GM19452 (cell line): ENCODE data around the gene GPT2.

ENCODE experiments used
- ATAC-seq: cut with Tn5 transposase; IDR thresholded peaks from one replicate; pipeline ENCODE4 v1.9.1; 2021; ENCODE audit not compliant: unreplicated experiment

The GPT2 gene, protein sequence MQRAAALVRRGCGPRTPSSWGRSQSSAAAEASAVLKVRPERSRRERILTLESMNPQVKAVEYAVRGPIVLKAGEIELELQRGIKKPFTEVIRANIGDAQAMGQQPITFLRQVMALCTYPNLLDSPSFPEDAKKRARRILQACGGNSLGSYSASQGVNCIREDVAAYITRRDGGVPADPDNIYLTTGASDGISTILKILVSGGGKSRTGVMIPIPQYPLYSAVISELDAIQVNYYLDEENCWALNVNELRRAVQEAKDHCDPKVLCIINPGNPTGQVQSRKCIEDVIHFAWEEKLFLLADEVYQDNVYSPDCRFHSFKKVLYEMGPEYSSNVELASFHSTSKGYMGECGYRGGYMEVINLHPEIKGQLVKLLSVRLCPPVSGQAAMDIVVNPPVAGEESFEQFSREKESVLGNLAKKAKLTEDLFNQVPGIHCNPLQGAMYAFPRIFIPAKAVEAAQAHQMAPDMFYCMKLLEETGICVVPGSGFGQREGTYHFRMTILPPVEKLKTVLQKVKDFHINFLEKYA

DNA sequence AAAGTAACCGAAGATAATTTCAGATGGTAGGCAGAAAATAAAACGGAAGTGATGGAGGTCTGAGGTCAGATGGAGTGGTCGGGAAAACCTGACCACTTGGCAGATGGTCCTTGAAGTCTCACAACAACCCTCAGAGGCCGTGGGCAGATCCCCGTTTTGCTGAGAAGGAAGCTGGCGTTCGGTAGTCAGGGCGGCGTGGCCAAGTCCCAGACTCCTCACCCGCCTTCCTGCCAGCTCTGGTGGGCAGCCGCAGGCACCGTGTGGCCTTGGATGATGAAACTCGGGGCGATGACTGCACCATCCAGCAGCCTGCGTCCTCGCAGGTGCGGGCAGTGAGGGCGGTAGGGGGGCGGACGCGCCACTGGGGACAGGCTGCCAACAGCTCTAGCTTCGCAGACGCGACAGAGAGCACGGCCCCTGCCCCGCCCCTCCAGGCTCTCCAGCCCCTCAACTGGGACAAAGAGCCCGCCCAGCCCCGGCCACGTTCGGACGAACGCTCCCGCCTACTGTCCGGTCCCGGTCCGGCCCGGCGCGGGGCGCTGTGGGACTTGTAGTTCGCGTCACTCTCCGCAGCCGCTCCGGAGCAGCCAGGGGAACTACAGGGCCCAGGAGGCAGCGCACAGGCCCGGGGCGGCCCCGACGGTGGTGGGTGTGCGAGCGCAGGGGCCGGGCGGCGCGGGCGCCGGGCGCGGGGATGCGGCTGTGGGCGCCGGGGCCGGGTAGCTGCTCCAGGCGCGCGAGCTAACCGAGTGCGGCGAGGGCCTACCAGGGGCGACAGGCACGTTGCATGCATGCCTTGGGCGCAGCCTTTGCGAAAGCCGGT, at the start of gene GPT2:
Gene GPT2, plus strand, starts transcription at position 673 of the 823 bp plus-strand sequence. CDS start 354 bp downstream, outside the sequence.
- ATAC-seq: peak; percentile 97

DNA sequence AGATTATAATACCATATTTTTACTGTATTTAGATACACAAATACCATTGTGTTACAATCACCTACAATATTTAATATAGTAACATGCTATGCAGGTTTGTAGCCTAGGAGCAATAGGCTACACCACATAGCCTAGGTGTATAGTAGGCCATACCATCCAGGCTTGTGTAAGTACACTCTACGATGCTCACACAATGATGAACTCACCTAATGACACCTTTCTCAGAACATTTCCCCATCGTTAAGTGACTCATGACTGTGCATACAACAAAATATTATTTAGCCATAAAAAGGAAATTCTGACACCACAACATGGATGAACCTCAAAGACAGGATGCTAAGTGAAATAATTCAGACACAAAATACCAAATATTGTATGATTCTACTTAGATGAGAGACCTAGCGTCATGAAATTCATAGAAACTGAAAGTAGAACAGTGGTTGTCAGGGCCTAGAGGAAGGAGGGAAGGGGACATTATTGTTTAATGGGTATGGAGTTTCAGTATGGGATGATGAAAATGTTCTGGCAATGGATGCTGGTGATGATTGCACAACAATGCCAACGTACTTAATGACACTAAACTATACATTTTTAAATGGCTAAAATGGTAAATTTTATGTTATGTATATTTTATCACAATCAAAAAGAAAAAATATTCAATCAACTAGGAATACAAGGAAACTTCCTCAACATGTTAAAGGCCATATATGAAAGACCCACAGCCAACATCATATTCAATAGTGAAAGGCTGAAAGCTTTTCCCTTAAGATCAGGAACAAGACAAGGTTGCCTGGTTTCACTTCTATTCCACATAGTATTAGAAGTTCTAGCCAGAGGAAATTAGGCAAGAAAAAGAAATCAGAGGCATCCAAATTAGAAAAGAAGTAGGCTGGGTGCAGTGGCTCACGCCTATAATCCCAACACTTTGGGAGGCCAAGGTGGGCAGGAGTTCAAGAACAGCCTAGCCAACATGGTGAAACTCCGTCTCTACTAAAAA, 47.3 kb upstream of the GPT2 start:
- no peak for ATAC-seq

GRCh38 chr16:46839986-46840443, 44.1 kb upstream of the GPT2 start:
- no peak for ATAC-seq

GRCh38 chr16:46842192-46842895, 41.8 kb upstream of the GPT2 start:
- no peak for ATAC-seq

DNA sequence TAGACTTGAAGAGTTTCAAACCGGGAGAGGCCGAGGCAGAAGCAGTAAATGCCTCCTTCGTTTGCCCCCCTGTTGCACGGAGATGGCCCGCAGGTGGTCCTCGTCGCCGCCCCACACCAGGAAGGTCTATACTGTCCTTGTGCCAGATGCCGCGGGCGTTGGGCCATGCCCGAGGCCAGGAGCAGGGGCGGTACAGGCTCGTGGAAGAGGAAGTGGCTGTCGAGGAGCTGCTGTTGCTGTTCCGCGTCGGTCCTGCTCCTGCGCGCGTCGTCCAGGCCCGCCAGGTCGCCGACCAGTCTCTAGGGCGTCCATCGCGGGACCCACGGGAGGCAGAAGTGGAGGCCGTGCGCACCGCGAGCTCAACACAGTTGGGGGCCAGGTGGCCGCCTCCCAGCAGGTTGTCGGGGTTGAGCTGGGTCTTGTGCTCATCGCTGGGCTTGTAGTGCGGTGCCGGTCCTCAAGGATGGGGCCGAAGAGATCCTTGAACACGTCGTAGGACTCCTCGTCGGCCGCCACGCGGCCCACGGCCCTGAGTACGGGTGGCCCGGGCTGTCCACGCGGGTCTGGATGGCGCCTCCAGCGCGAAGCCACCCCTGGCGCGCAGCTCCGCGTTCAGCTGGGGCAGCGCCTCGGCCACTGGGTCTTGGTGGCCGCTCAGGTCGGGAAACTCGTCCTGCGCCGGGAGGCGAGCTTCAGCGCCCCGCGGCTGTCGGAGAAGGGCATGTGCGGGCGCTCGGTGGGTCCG, 40.1 kb upstream of the GPT2 start:
- ATAC-seq: no peak

DNA sequence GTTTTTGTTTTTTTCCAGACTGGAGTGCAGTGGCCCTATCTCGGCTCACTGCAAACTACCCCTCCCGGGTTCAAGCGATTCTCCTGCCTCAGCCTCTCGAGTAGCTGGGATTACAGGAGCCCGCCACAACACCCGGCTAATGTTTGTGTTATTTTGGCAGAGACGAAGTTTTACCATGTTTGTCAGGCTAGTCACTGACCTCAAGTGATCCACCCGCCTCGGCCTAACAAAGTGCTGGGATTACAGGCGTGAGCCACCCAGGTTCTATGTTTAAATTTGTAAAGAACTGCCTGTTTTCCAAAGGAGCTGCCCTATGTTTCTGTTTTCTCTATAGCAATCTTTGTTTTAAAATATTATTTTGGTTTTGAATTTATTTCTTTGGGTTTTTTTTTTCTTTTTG, 39.4 kb upstream of the GPT2 start:
- no peak for ATAC-seq

GRCh38 chr16:46845952-46846351, 38.2 kb upstream of the GPT2 start:
- ATAC-seq: no peak

DNA sequence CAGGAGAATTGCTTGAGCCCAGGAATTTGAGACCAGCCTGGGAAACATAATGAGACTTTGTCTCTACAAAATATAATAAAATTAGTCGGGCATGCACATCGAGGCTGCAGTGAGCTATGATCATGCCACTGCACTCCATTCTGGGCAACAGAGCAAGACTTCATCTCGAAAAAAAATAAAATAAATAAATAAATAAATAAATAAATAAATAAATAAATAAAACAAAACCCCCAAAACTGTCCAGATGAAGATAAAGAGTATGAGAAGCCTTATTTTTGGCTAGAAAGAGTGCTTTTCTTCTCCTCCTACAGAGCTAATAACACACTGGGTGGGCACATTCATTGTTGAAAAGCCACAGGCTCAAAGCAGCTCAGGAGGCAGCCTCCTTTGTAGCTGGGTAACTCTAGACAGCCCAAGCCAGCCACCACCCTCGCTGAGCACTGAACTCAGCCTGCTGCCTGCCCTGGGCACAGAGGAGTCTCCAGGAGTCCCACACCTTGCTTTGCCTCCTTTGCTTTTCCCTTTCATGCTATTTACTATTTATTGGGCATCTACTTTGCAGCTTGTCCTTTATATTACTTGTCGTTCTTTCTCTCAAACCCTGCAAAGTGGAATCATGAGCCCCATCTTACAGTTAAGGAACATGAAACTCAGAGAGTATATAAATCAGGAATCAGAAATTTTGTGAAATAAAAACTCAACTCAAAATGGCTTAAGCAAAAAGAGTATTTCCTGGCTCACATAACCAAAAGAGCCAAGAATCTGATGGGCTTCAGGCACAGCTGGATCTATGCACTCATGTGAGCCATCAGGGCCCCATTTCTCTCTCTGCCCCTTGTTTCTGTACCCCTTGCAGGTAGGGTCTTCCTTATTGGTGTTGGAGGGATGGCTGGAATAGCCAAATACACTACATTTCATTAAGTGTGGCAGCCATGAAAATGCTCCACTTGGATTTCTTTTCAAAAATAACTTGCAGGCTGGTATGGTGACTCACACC, 35.1 kb upstream of the GPT2 start:
- no peak for ATAC-seq

GRCh38 chr16:46850619-46851555, 33.3 kb upstream of the GPT2 start:
- no peak for ATAC-seq

DNA sequence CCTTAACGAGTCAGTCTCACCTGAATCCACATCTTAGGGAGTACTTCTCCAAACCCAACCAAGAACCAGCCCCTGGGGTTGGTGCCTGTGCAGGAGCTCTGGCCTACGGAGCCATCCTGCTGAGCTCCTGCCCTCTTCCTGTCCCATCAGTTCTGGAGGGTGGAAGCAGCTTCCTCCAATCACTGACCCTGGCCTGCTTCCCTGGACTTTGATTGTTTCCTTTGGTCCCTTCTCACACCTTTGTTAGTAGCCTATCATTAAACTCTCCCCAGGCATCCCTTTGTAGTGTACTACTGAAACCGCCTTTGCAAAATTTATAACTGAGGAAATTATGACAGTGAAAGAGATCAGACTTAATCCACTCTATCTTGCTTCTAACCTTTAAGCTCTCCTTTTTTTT, 32.0 kb upstream of the GPT2 start:
- no peak for ATAC-seq

DNA sequence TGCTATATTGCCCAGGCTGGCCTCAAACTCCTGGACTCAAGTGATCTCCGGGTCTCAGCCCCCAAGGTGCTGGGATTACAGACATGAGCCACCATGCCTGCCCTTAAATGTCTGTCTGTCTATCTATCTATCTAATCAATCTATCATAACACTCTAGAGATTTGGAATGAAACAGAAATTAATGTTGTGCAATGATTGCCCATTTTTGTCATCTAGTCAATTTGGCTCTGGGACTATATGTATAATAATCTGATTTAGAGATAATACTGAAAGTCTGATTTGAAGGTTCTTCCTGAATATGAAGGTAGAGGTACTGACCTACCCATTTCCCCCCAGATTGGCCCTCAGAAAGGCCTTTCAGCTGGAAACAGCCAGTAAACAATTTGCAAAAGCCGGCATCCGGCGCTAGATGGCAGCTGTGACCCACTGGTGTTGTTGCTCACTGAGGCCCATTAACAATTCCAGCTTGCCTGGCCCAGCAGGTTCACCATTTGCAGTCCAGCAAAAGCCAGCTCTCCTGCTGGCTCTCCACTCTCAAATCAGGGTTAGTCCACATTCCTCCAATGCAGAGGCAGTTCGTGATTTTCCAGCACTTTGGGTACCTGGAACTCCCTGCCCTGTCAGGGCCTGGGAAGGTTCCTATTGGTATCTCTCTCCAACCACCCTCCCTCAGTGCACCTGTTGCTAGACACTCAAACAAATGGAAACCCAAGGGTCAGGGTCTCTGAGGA, 30.3 kb upstream of the GPT2 start:
- ATAC-seq: peak; percentile 67

- ATAC-seq: no peak
These were observed 29.3 kb upstream of the GPT2 start for GRCh38 chr16:46854846-46855245.

DNA sequence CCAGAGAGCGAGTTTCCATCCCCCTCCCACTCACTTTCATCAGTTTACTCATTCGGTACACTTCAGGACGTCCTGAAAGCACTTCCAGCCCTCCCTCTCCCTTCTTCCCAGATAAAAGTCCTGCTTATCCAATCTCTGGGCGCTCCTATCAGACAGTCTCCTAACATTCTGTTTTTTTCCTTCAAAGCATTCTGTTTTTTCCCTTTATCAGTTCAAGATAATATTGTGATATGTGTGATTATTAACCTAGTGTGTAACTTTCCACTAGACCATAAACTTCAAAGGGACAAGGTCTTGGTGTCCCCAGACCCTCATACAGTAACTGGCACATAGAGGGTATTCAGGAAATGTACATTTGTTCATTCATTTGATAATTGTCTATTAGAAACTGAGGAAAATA, 28.8 kb upstream of the GPT2 start:
- no peak for ATAC-seq

DNA sequence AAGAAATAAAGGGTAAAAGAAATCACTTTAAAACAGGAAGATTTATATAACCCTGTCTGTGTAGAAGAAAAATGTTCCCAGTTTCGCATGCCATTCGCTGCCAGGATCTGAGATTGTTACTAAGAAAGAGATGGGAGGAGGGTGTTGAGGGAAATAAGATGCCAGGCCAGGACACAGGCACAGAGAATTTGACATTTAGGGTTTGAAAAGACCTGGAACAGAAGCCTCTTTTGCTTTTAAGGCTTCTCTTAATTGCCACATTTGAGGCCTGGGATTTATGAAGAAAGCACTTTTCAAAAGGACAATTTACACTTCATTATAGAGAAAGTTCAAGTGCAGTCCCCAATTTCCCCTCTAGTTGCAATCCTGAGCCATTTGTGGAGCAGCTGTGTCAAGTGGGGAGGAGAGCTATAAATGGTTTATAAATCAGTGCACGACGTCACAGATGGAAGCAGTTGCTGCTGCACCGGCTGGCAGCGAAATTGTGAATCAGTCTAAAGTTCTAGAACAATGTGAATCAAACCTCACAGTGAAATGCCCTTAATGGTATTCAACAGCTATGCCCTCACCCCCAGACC, 26.7 kb upstream of the GPT2 start:
- no peak for ATAC-seq

DNA sequence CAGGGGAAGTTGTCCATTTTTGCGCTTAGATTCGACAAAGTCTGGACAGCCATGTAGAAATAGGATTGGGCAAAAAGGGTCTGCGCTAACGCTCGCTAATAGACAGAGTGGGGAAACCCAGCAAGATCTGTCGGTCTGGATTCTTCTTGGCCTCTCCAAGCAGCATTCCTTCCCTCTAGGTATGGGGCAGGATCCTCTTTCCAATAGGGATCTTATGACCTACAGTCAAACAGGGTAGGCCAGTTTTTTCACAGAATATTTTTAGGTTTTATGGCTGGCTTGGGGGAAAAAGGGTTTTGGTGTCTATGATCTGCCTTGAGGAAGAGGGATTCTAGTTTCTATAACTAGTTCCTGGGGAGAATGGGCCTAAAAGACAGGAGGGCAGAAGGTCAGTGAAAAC, 26.0 kb upstream of the GPT2 start:
- no peak for ATAC-seq

DNA sequence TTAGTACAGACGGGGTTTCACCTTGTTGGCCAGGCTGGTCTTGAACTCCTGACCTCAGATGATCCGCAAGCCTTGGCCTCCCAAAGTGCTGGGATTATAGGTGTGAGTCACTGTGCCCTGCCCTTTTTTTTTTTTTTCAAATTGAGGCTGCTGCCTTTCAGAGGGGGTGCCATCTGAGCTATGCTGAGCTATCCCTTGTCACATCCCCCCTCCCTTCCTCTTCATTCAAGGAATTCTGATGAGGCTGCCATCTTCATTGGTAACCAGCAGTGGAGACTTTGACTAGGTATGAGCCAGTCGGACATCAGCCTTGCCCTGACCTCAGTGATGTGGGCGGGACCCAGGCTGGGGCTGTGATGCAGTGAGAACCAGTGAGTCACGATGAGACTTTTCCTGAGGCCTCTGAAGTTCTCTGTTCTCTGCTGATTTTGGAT, 24.4 kb upstream of the GPT2 start:
- no peak for ATAC-seq
